ENCODE data around the gene SLBP.

DNA sequence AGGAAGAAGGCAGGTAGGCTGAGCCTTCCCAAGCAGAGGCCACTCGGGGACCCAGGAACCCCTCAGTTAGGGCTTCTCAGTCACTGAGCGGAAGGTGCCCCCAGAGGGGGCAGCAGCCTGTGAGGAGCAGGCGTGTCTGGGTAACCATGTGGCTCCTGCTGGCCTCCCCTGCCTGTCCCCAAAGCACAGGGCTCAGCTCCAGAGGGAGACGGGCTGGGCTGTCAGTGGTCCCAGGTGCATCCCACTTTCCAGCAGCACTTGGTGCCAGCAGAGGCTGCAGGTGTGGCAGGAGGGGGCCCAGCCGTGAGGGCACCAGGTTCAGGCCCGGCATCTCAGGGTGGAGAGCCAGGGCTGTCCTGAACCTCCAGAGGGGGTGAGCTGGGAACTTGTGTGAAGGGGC lies 31.9 kb upstream of the SLBP start:
- TF ChIP-seq, protein P1, sequence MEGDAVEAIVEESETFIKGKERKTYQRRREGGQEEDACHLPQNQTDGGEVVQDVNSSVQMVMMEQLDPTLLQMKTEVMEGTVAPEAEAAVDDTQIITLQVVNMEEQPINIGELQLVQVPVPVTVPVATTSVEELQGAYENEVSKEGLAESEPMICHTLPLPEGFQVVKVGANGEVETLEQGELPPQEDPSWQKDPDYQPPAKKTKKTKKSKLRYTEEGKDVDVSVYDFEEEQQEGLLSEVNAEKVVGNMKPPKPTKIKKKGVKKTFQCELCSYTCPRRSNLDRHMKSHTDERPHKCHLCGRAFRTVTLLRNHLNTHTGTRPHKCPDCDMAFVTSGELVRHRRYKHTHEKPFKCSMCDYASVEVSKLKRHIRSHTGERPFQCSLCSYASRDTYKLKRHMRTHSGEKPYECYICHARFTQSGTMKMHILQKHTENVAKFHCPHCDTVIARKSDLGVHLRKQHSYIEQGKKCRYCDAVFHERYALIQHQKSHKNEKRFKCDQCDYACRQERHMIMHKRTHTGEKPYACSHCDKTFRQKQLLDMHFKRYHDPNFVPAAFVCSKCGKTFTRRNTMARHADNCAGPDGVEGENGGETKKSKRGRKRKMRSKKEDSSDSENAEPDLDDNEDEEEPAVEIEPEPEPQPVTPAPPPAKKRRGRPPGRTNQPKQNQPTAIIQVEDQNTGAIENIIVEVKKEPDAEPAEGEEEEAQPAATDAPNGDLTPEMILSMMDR (IDR thresholded peaks at IDR 0.05; ENCODE audit: control extremely low read depth in 1 of 3, insufficient read depth in 1 of 3, low read depth in 1 of 3, low read length in 3 of 3) = no peak
- TF ChIP-seq POLR2AphosphoS5 (IDR thresholded peaks at IDR 0.05; ENCODE audit: low read depth, low read length) (no peak), SP1 (IDR thresholded peaks at IDR 0.05; ENCODE audit: low read depth, low read length) (no peak), EZH2 (IDR thresholded peaks at IDR 0.05; ENCODE audit: low read depth, low read length, severe bottlenecking) (no peak), PHF8 (conservative IDR thresholded peaks at IDR 0.05; ENCODE audit: low read depth, low read length) (no peak), RFX5 (IDR thresholded peaks at IDR 0.05; ENCODE audit: borderline replicate concordance, low read depth, low read length) (no peak), ZNF274 (IDR thresholded peaks at IDR 0.05; ENCODE audit: borderline replicate concordance, extremely low read depth, low read length) (no peak), CBX8 (IDR thresholded peaks at IDR 0.05; ENCODE audit: borderline replicate concordance, low read depth, low read length) (no peak), POLR2A (IDR thresholded peaks at IDR 0.05; ENCODE audit: control extremely low read depth in 1 of 2, low read depth in 2 of 2, low read length in 2 of 2) (0 out of 3 replicates have a peak, but pooled peaks of 1 of the 2 experiments have one; percentile 10), HDAC6 (IDR thresholded peaks at IDR 0.05; ENCODE audit: low read depth, low read length) (no peak), GABPA (IDR thresholded peaks at IDR 0.05; ENCODE audit: borderline replicate concordance, insufficient read depth, low read length) (no peak), KDM5A (IDR thresholded peaks at IDR 0.05; ENCODE audit: low read length) (no peak), RAD21 (IDR thresholded peaks at IDR 0.05 in 1 of 2, conservative IDR thresholded peaks at IDR 0.05 in 1 of 2; ENCODE audit: low read depth in 2 of 2, low read length in 2 of 2) (no peak)
- TF ChIP-seq, protein P2, sequence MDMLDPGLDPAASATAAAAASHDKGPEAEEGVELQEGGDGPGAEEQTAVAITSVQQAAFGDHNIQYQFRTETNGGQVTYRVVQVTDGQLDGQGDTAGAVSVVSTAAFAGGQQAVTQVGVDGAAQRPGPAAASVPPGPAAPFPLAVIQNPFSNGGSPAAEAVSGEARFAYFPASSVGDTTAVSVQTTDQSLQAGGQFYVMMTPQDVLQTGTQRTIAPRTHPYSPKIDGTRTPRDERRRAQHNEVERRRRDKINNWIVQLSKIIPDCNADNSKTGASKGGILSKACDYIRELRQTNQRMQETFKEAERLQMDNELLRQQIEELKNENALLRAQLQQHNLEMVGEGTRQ (IDR thresholded peaks at IDR 0.05; ENCODE audit: low read length) = no peak

Data from H1 (cell line).